Trophoblast cell (in vitro differentiated cells and primary cell): ENCODE data around the gene MALRD1.

ENCODE experiments used
- DNase-seq, 2 donors: peaks; one replicate each; pipeline ENCODE4 v3.0.0-alpha.2; 2016
- H2AFZ ChIP-seq: 2 replicates; pipeline ENCODE4 v1.6.1; 2013; ENCODE audit warnings: low read length, moderate library complexity, mild to moderate bottlenecking; ENCODE audit not compliant: insufficient read depth, poor library complexity
- H2AK5ac ChIP-seq: 2 replicates; pipeline ENCODE4 v1.6.1; 2013; ENCODE audit warnings: mild to moderate bottlenecking, low read length
- H2BK120ac ChIP-seq: 2 replicates; pipeline ENCODE4 v1.6.1; 2013; ENCODE audit warnings: low read length, mild to moderate bottlenecking, moderate library complexity; ENCODE audit not compliant: insufficient read depth, poor library complexity
- H2BK12ac ChIP-seq: 2 replicates; pipeline ENCODE4 v1.6.1; 2013; ENCODE audit warnings: mild to moderate bottlenecking, low read length, moderate library complexity
- H2BK5ac ChIP-seq: 2 replicates; pipeline ENCODE4 v1.6.1; 2013; ENCODE audit warnings: low read length, low read depth, moderate library complexity, mild to moderate bottlenecking; ENCODE audit not compliant: poor library complexity
- H3K14ac ChIP-seq: 2 replicates; pipeline ENCODE4 v1.6.1; 2013; ENCODE audit warnings: mild to moderate bottlenecking, low read length
- H3K18ac ChIP-seq: 2 replicates; pipeline ENCODE4 v1.6.1; 2013; ENCODE audit warnings: mild to moderate bottlenecking, low read length
- H3K23ac ChIP-seq: 2 replicates; pipeline ENCODE4 v1.6.1; 2013; ENCODE audit warnings: low read length
- H3K27ac ChIP-seq: 2 replicates; pipeline ENCODE4 v1.5.1; 2013; ENCODE audit warnings: low read depth, mild to moderate bottlenecking, inconsistent platforms, low read length, moderate library complexity
- H3K27me3 ChIP-seq: 2 replicates; pipeline ENCODE4 v1.6.1; 2013; ENCODE audit warnings: inconsistent platforms, mild to moderate bottlenecking, low read length, moderate library complexity; ENCODE audit not compliant: insufficient read depth
- H3K36me3 ChIP-seq, 2 experiments: 1 replicate in 1 of 2; 2 replicates in 1 of 2; pipeline ENCODE4 v1.6.1; 2013; ENCODE audit warnings: low read length in 2 of 2, mild to moderate bottlenecking in 2 of 2, moderate library complexity in 1 of 2; ENCODE audit not compliant: insufficient read depth in 2 of 2, control insufficient read depth in 1 of 2
- H3K4ac ChIP-seq: 2 replicates; pipeline ENCODE4 v1.6.1; 2013; ENCODE audit warnings: low read depth, mild to moderate bottlenecking, low read length, moderate library complexity
- H3K4me1 ChIP-seq, 2 experiments: 1 replicate in 1 of 2; 2 replicates in 1 of 2; pipeline ENCODE4 v1.6.1; 2013; ENCODE audit warnings: low read length in 2 of 2, mild to moderate bottlenecking in 2 of 2, moderate library complexity in 1 of 2; ENCODE audit not compliant: insufficient read depth in 2 of 2, control insufficient read depth in 1 of 2
- H3K4me2 ChIP-seq: 2 replicates; pipeline ENCODE4 v1.6.1; 2013; ENCODE audit warnings: inconsistent platforms, mild to moderate bottlenecking, low read length, moderate library complexity
- H3K4me3 ChIP-seq: 2 replicates; pipeline ENCODE4 v1.5.1; 2013; ENCODE audit warnings: mild to moderate bottlenecking, low read depth, low read length, inconsistent platforms
- H3K79me1 ChIP-seq: one replicate; pipeline ENCODE4 v1.6.1; 2013; ENCODE audit warnings: low read length
- H3K79me2 ChIP-seq: 2 replicates; pipeline ENCODE4 v1.6.1; 2013; ENCODE audit warnings: low read length, mild to moderate bottlenecking; ENCODE audit not compliant: control insufficient read depth, insufficient read depth, poor library complexity
- H3K9ac ChIP-seq: 2 replicates; pipeline ENCODE4 v1.6.1; 2013; ENCODE audit warnings: mild to moderate bottlenecking, low read length
- H3K9me3 ChIP-seq: 2 replicates; pipeline ENCODE4 v1.6.1; 2013; ENCODE audit warnings: low read depth, mild to moderate bottlenecking, control low read depth, inconsistent platforms, low read length; ENCODE audit not compliant: insufficient read depth
- H4K12ac ChIP-seq: 2 replicates; pipeline ENCODE4 v1.6.1; 2013; ENCODE audit warnings: low read depth, mild to moderate bottlenecking, low read length, moderate library complexity
- H4K8ac ChIP-seq: 2 replicates; pipeline ENCODE4 v1.6.1; 2013; ENCODE audit warnings: low read depth, mild to moderate bottlenecking, low read length, moderate library complexity
- H4K91ac ChIP-seq: one replicate; pipeline ENCODE4 v1.6.1; 2013; ENCODE audit warnings: low read depth, mild to moderate bottlenecking, low read length, moderate library complexity
- WGBS: extraction: QIAGEN DNeasy Blood & Tissue Kit; methylation state at CpG from one replicate; pipeline ENCODE4 v1.1.7; 2013; ENCODE audit warnings: missing lambda C conversion rate; ENCODE audit not compliant: insufficient read length, insufficient coverage; ENCODE audit errors: extremely low coverage; 5-methylcytosine and 5-hydroxymethylcytosine counted together

The MALRD1 gene

DNA sequence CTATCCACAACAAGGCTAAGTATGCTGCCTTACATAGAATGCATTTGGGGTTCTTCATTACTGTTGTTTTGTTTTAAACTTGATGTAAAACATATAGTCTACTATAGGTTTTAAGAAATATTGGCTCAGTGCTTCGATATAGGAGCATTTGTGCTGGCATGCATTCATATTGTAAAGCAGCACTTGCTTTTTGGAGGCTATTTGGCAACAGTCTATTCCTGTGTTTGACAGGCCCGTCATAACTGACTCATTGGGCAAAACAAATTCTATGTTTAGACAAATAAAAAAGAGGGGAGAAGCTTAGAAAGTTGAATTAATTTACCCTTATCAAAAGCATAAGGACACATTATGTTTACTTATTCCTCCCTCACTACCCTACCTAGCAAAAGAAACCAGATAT is 729.2 kb downstream of the MALRD1 start:
- DNase-seq: no peak

DNA sequence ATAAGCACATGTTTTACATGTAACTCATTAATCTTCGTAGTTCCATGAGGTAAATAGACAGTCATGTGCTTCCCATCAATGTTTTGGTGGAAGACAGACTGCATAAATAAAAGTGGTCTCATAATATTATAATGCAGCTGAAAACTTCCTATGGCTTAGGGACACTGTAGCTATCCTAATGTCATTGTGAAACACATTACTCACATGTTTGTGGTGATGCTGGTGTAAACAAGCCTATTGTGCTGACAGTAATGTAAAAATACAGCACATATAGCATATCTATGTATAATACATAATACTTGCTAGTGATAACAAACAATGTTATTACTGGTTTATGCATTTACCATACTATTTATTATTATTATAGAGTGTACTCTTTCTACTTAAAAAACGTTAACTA is 730.4 kb downstream of the MALRD1 start:
- Histone ChIP-seq H4K12ac (no peak overlapping the region), H3K4ac (no peak overlapping the region), H3K9ac (no peak overlapping the region), H3K9me3 (no peaks in the 10 kb centered on the region), H4K8ac (no peak overlapping the region), H2BK120ac (no peak overlapping the region), H3K79me2 (no peaks in the 10 kb centered on the region), H3K4me1 (peaks cover 0 to 2% of the 10 kb centered on the region in 2 experiments), H3K27ac (no peak overlapping the region), H3K4me3 (no peak overlapping the region), H2BK5ac (no peak overlapping the region), H3K4me2 (no peak overlapping the region), H2AK5ac (no peak overlapping the region), H3K27me3 (no peaks in the 10 kb centered on the region), H3K36me3 (no peaks in the 10 kb centered on the region), H2AFZ (no peak overlapping the region), H2BK12ac (no peak overlapping the region), H3K23ac (no peak overlapping the region), H3K14ac (no peak overlapping the region), H4K91ac (no peak overlapping the region), H3K18ac (no peak overlapping the region), H3K79me1 (no peaks in the 10 kb centered on the region)
- peak; percentile 10 to 59 for DNase-seq
- WGBS: no CpG with 5 or more reads among the region's 2 CpGs

More for the DNA sequence above, 729.2 kb downstream of the MALRD1 start:
- H3K9ac ChIP-seq: no peak overlapping the region
- no peaks in the 10 kb centered on the region for H3K79me1 ChIP-seq
- no peaks in the 10 kb centered on the region for H3K9me3 ChIP-seq
- no peak overlapping the region for H2BK120ac ChIP-seq
- no peak overlapping the region for H4K8ac ChIP-seq
- H2AK5ac ChIP-seq: no peak overlapping the region
- H3K4ac ChIP-seq: no peak overlapping the region
- no peak overlapping the region for H2BK5ac ChIP-seq
- no peak overlapping the region for H3K23ac ChIP-seq
- H4K91ac ChIP-seq: no peak overlapping the region
- no peaks in the 10 kb centered on the region for H3K36me3 ChIP-seq
- H3K27ac ChIP-seq: no peak overlapping the region
- no peaks in the 10 kb centered on the region for H3K27me3 ChIP-seq
- H2BK12ac ChIP-seq: no peak overlapping the region
- H3K18ac ChIP-seq: no peak overlapping the region
- H2AFZ ChIP-seq: no peak overlapping the region
- peaks cover 0 to 1% of the 10 kb centered on the region in 2 experiments for H3K4me1 ChIP-seq
- no peak overlapping the region for H4K12ac ChIP-seq
- no peak overlapping the region for H3K4me2 ChIP-seq
- H3K79me2 ChIP-seq: no peaks in the 10 kb centered on the region
- no peak overlapping the region for H3K4me3 ChIP-seq
- WGBS: no CpG with 5 or more reads among the region's 2 CpGs
- no peak overlapping the region for H3K14ac ChIP-seq

DNA sequence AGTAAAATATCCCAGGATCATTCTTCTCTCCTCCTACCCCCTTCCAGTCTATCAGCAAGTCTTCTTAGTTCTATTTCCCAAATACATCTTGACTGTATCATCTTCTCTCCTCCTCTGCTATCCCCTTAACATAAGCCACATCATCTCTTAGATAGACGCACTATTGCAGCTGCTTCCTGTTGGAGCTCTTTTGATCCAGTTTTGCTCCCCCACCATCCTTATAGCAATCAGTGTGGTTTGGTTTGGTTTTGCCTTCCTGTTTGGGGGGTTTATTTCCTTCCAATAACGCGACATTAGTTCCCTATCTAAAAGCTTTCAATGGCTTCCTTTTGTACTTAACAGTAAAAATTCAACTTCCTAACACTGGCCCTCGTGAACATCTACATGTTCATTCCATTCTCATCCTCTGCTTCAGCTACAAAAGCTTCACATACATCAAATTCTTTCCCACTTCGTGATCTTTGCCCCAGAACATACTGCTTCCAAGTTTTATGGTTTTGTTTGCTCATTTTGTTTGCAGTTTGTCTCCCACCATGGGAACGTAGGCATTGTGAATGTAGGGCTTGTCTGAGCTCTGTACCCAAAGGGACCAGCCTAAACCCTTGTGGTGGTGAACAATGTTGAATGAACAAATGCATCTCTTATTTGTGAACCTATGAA is 734.0 kb downstream of the MALRD1 start:
- no peak overlapping the region for H4K91ac ChIP-seq
- H3K79me1 ChIP-seq: no peaks in the 10 kb centered on the region
- H3K79me2 ChIP-seq: no peaks in the 10 kb centered on the region
- no peak overlapping the region for H3K9ac ChIP-seq
- no peak overlapping the region for H3K4ac ChIP-seq
- DNase-seq: peak in 1 of 2 donors; percentile 30
- no peak overlapping the region for H3K14ac ChIP-seq
- no peak overlapping the region for H3K23ac ChIP-seq
- no peak overlapping the region for H2BK120ac ChIP-seq
- H2AFZ ChIP-seq: no peak overlapping the region
- no peaks in the 10 kb centered on the region for H3K36me3 ChIP-seq
- H4K12ac ChIP-seq: no peak overlapping the region
- no peak overlapping the region for H2AK5ac ChIP-seq
- no peak overlapping the region for H3K18ac ChIP-seq
- H3K4me1 ChIP-seq: peaks cover 0 to 2% of the 10 kb centered on the region in 2 experiments
- no peak overlapping the region for H3K4me3 ChIP-seq
- H3K4me2 ChIP-seq: no peak overlapping the region
- H3K27ac ChIP-seq: no peak overlapping the region
- no peaks in the 10 kb centered on the region for H3K27me3 ChIP-seq
- no peak overlapping the region for H4K8ac ChIP-seq
- no peak overlapping the region for H2BK12ac ChIP-seq
- H2BK5ac ChIP-seq: no peak overlapping the region
- WGBS: no CpG with 5 or more reads among the region's 6 CpGs
- H3K9me3 ChIP-seq: no peaks in the 10 kb centered on the region

DNA sequence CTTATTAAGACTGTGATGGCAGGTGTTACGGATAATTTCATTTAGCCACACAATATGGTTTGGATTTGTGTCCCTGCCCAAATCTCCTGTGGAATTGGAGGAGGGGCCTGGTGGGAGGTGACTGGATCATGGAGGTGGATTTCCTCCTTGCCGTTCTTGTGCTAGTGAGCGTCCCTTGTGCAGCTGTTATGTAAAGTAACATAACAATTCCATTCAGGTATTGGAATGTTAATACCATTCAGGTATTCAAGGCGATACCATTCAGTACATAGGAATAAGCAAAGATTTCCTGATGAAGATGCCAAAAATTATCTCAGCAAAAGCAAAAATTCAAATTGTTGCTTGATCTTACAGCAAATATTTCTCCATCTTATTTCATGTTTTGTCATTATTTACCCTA is 735.1 kb downstream of the MALRD1 start:
- no CpG with 5 or more reads among the region's 4 CpGs for WGBS

More for the DNA sequence above, 735.1 kb downstream of the MALRD1 start:
- Histone ChIP-seq H3K9me3 (no peaks in the 10 kb centered on the region), H4K12ac (no peak overlapping the region), H3K27ac (no peak overlapping the region), H3K4me2 (no peak overlapping the region), H3K14ac (no peak overlapping the region), H3K18ac (no peak overlapping the region), H3K9ac (no peak overlapping the region), H3K4me3 (no peak overlapping the region), H4K91ac (no peak overlapping the region), H4K8ac (no peak overlapping the region), H3K4ac (no peak overlapping the region), H3K79me1 (no peaks in the 10 kb centered on the region), H2AK5ac (no peak overlapping the region), H3K79me2 (no peaks in the 10 kb centered on the region), H3K23ac (no peak overlapping the region), H3K36me3 (no peaks in the 10 kb centered on the region), H2AFZ (no peak overlapping the region), H2BK120ac (no peak overlapping the region), H2BK12ac (no peak overlapping the region), H3K4me1 (peaks cover 0 to 2% of the 10 kb centered on the region in 2 experiments), H3K27me3 (no peaks in the 10 kb centered on the region), H2BK5ac (no peak overlapping the region)
- DNase-seq: peak; percentile 9 to 51
